IPS-NIHi7 (cell line): Measurements from ENCODE around the gene MTHFR.

Source experiments
- DNase-seq: peaks from one replicate; pipeline ENCODE4 v3.0.0; 2012; ENCODE audit warnings: mixed read lengths; ENCODE audit errors: extremely low spot score

Gene MTHFR

GRCh38 chr1:11759791-11760190 is 46.0 kb downstream of the MTHFR start:
- no peak for DNase-seq

- DNase-seq, result no peak
These were observed 48.7 kb downstream of the MTHFR start for GRCh38 chr1:11757047-11757446.

GRCh38 chr1:11753555-11754208 is 52.1 kb downstream of the MTHFR start:
- DNase-seq, result no peak

- no peak for DNase-seq
These were observed 53.2 kb downstream of the MTHFR start for GRCh38 chr1:11752359-11753088.

- DNase-seq, result no peak
These were observed 54.7 kb downstream of the MTHFR start for GRCh38 chr1:11751087-11751486.

- DNase-seq, result no peak
These were observed 55.8 kb downstream of the MTHFR start for GRCh38 chr1:11749996-11750395.

GRCh38 chr1:11749203-11749689 is 56.5 kb downstream of the MTHFR start:
- peak; percentile 88 for DNase-seq

- no peak for DNase-seq
These were observed 57.2 kb downstream of the MTHFR start for GRCh38 chr1:11748294-11749202.

- DNase-seq, result no peak
These were observed 58.8 kb downstream of the MTHFR start for GRCh38 chr1:11746795-11747487.

GRCh38 chr1:11746092-11746491 is 59.7 kb downstream of the MTHFR start:
- no peak for DNase-seq

- no peak for DNase-seq
These were observed 61.5 kb downstream of the MTHFR start for GRCh38 chr1:11744287-11744686.

- no peak for DNase-seq
These were observed 63.7 kb downstream of the MTHFR start for GRCh38 chr1:11741919-11742558.

GRCh38 chr1:11741482-11741881 is 64.3 kb downstream of the MTHFR start:
- DNase-seq, result no peak

GRCh38 chr1:11740258-11741192 is 65.2 kb downstream of the MTHFR start:
- no peak for DNase-seq

- DNase-seq, result no peak
These were observed 67.0 kb downstream of the MTHFR start for GRCh38 chr1:11738783-11739182.

- DNase-seq, result no peak
These were observed 67.7 kb downstream of the MTHFR start for GRCh38 chr1:11738096-11738495.

- peak; percentile 74 for DNase-seq
These were observed 68.8 kb downstream of the MTHFR start for GRCh38 chr1:11736746-11737639.

GRCh38 chr1:11735854-11736745 is 69.7 kb downstream of the MTHFR start, which contains the start of gene AGTRAP:
Gene AGTRAP, plus strand, starts transcription at chr1:11736136. Its CDS starts 73 bp downstream, at chr1:11736209.
- DNase-seq, result peak; percentile 95
